Colonic mucosa (tissue), 4 donors: Measurements from ENCODE around the gene RCBTB2. TPM values are rescaled to one million over a fixed set of nuclear protein-coding genes. Genes with fewer than 3 reads are reported as not detected.
"Not testable (repeated sequence)": the region's sequence is repeated elsewhere in the genome, so short reads cannot be mapped to it uniquely, and the experiment has no call there.

ENCODE experiments used
- DNase-seq: peaks from one replicate; pipeline ENCODE4 v3.0.0-alpha.2; 2020
- H3K27ac ChIP-seq: fragments of 200-600 bp; one replicate; pipeline ENCODE4 v1.8.0; 2021
- H3K27me3 ChIP-seq: fragments of 200-600 bp; one replicate; pipeline ENCODE4 v1.8.0; 2021
- H3K36me3 ChIP-seq: fragments of 200-600 bp; one replicate; pipeline ENCODE4 v1.8.0; 2021
- H3K4me1 ChIP-seq: fragments of 200-600 bp; one replicate; pipeline ENCODE4 v1.8.0; 2021; ENCODE audit warnings: mild to moderate bottlenecking
- H3K4me3 ChIP-seq: fragments of 200-600 bp; one replicate; pipeline ENCODE4 v1.8.0; 2021
- H3K9ac ChIP-seq, 2 donors: one replicate each; pipeline ENCODE4 v1.7.0; 2013; ENCODE audit warnings: control low read depth in 2 of 2, low read depth in 2 of 2, low read length in 2 of 2
- H3K9me3 ChIP-seq: fragments of 200-600 bp; one replicate; pipeline ENCODE4 v1.8.0; 2021
- CTCF ChIP-seq: fragments of 200-600 bp; IDR thresholded peaks from one replicate; pipeline ENCODE4 v1.8.0; 2022; ENCODE audit warnings: antibody characterized with exemption, mild to moderate bottlenecking
- intact Hi-C: fragments of 100-400 bp; cut with DNase I; formaldehyde crosslinking; loops from one replicate; pipeline ENCODE4 v1.14.1; 2022
- total RNA-seq, 2 donors: library from RNA; stranded (reverse); fragmentation: NEBNext Ultra II Directional in 1 of 2; extraction: Animal tissue kit (Norgen Biotek cat#: 25700) in 1 of 2; gene quantifications; one replicate each; pipeline ENCODE4 v1.2.1, GENCODE V29; 2021
- donor health status: healthy.
- donor health status: DM: no; HTN: no; CAD: no.
- donor health status: DM: no; HTN: no; CAD: no.

The RCBTB2 gene
- total RNA-seq: 1 to 10 TPM; 3.3 to 5.5 TPM

- intact Hi-C loops: loop anchor here (5.0 kb wide), 1 partner anchor 121 kb away; the partner anchor contains the start of gene LPAR6
- peak; percentile 98 for DNase-seq
- Histone ChIP-seq H3K9ac (peak within 1 kb of the TSS; percentile 76 to 97), H3K27me3 (no peaks in the 10 kb centered on the region), H3K27ac (peak within 1 kb of the TSS; percentile 91), H3K9me3 (no peaks in the 10 kb centered on the region), H3K4me1 (no peaks in the 10 kb centered on the region), H3K36me3 (no peaks in the 10 kb centered on the region), H3K4me3 (peak within 1 kb of the TSS; percentile 55)
- TF ChIP-seq CTCF: no peak
These were observed at the start of gene RCBTB2 for GRCh38 chr13:48532506-48533499. Gene RCBTB2 (minus strand): TSS chr13:48533080. CDS start chr13:48521939, 11,141 bp downstream.

- no peak for TF ChIP-seq CTCF
- no peak for DNase-seq
- no peaks in the 10 kb centered on the region for H3K36me3 ChIP-seq
- H3K9me3 ChIP-seq: no peaks in the 10 kb centered on the region
- H3K4me3 ChIP-seq: no peak overlapping the region
- intact Hi-C loops: loop anchor here (5.0 kb wide), 1 partner anchor 455 kb away; no protein-coding TSS in a partner anchor
- no peaks in the 10 kb centered on the region for H3K4me1 ChIP-seq
- no peak overlapping the region for H3K9ac ChIP-seq
- no peaks in the 10 kb centered on the region for H3K27me3 ChIP-seq
- no peak overlapping the region for H3K27ac ChIP-seq
These were observed 49.2 kb upstream of the RCBTB2 start for GRCh38 chr13:48582084-48582483.

- no peak for TF ChIP-seq CTCF
- no peaks in the 10 kb centered on the region for H3K9me3 ChIP-seq
- H3K27ac ChIP-seq: no peak overlapping the region
- H3K4me3 ChIP-seq: no peak overlapping the region
- no peak overlapping the region for H3K9ac ChIP-seq
- H3K36me3 ChIP-seq: no peaks in the 10 kb centered on the region
- intact Hi-C loops: loop anchor here (2.0 to 5.0 kb wide), 2 partner anchors 246 to 454 kb away; no protein-coding TSS in a partner anchor
- H3K27me3 ChIP-seq: no peaks in the 10 kb centered on the region
- no peaks in the 10 kb centered on the region for H3K4me1 ChIP-seq
- no peak for DNase-seq
These were observed 48.0 kb upstream of the RCBTB2 start for GRCh38 chr13:48580896-48581295.

GRCh38 chr13:48580185-48580803, 47.4 kb upstream of the RCBTB2 start:
- H3K27ac ChIP-seq: no peak overlapping the region
- peak; percentile 90 for DNase-seq
- no peak overlapping the region for H3K4me3 ChIP-seq
- peak; percentile 61 for TF ChIP-seq CTCF
- H3K27me3 ChIP-seq: no peaks in the 10 kb centered on the region
- no peak overlapping the region for H3K9ac ChIP-seq
- no peaks in the 10 kb centered on the region for H3K4me1 ChIP-seq
- H3K9me3 ChIP-seq: no peaks in the 10 kb centered on the region
- no peaks in the 10 kb centered on the region for H3K36me3 ChIP-seq
- intact Hi-C loops: loop anchor here (2.0 to 5.0 kb wide), 2 partner anchors 245 to 453 kb away; no protein-coding TSS in a partner anchor

GRCh38 chr13:48579919-48580180, 47.0 kb upstream of the RCBTB2 start:
- H3K9me3 ChIP-seq, H3K4me1 ChIP-seq, DNase-seq, H3K9ac ChIP-seq, H3K4me3 ChIP-seq, H3K36me3 ChIP-seq, H3K27me3 ChIP-seq: not testable (repeated sequence)
- intact Hi-C loops: loop anchor here (2.0 to 10.0 kb wide), 3 partner anchors 175 to 453 kb away; no protein-coding TSS in a partner anchor
- H3K27ac ChIP-seq: peak overlapping the region; percentile 34
